WTC11 (cell line): Measurements from ENCODE around the gene MOV10L1. TPM values are rescaled to one million over a fixed set of nuclear protein-coding genes. Genes with fewer than 3 reads are reported as not detected.

Experiments used
- ATAC-seq: fragments of 200-7000 bp; cut with Tn5 transposase; 2 replicates; pipeline ENCODE4 v1.10.0; 2021; ENCODE audit warnings: mild to moderate bottlenecking, moderate library complexity
- CTCF ChIA-PET: fragments of 300-600 bp; sonication (Branson Sonifier 250); formaldehyde crosslinking; loops from one replicate; lab custom pipeline; 2021; ENCODE audit warnings: antibody characterized with exemption; lab: Charles Lee
- POLR2A ChIA-PET: fragments of 350-600 bp; sonication (Branson Sonifier 250); formaldehyde crosslinking; loops from one replicate; lab custom pipeline; 2021; ENCODE audit warnings: antibody characterized with exemption; lab: Charles Lee
- DNase-seq: peaks from one replicate; pipeline ENCODE4 v3.0.0; 2021; ENCODE audit warnings: low spot score
- H3K27ac Mint-ChIP-seq: 2 replicates; pipeline ENCODE4 v1.8.0; 2021; ENCODE audit warnings: mixed read lengths
- H3K27me3 Mint-ChIP-seq: 2 replicates; pipeline ENCODE4 v1.8.0; 2021; ENCODE audit warnings: low read depth, mild to moderate bottlenecking, moderate library complexity, mixed read lengths
- H3K36me3 Mint-ChIP-seq: 2 replicates; pipeline ENCODE4 v1.8.0; 2021; ENCODE audit warnings: mixed read lengths
- H3K4me1 Mint-ChIP-seq: 2 replicates; pipeline ENCODE4 v1.8.0; 2022; ENCODE audit warnings: mixed read lengths
- H3K4me3 Mint-ChIP-seq: 2 replicates; pipeline ENCODE4 v1.8.0; 2021; ENCODE audit warnings: mild to moderate bottlenecking, moderate library complexity, mixed read lengths
- H3K9me3 Mint-ChIP-seq: 2 replicates; pipeline ENCODE4 v1.8.0; 2021; ENCODE audit warnings: mixed read lengths
- AFF4 ChIP-seq: sonication (generic); formaldehyde crosslinking; IDR thresholded peaks from 2 replicates; pipeline ENCODE4 v1.8.1; 2023; ENCODE audit warnings: mild to moderate bottlenecking, missing genetic modification reagents, borderline replicate concordance
- CBFB ChIP-seq: sonication (generic); formaldehyde crosslinking; IDR thresholded peaks from 2 replicates; pipeline ENCODE4 v1.8.1; 2022; ENCODE audit warnings: mild to moderate bottlenecking, low read depth, missing genetic modification reagents
- CREM ChIP-seq: sonication (generic); formaldehyde crosslinking; IDR thresholded peaks from 2 replicates; pipeline ENCODE4 v1.8.1; 2022; ENCODE audit warnings: mild to moderate bottlenecking, missing genetic modification reagents, moderate library complexity
- E2F4 ChIP-seq: sonication (generic); formaldehyde crosslinking; IDR thresholded peaks from 2 replicates; pipeline ENCODE4 v1.8.1; 2022; ENCODE audit warnings: low read depth, mild to moderate bottlenecking, moderate library complexity, missing genetic modification reagents, borderline replicate concordance
- E2F5 ChIP-seq: sonication (generic); formaldehyde crosslinking; IDR thresholded peaks from 2 replicates; pipeline ENCODE4 v1.8.1; 2022; ENCODE audit warnings: mild to moderate bottlenecking, moderate library complexity, missing genetic modification reagents
- EMX1 ChIP-seq: fragments of 250-450 bp; sonication (Bioruptor Pico); IDR thresholded peaks from 2 replicates; pipeline ENCODE4 v1.8.0; 2021; ENCODE audit warnings: mild to moderate bottlenecking
- FOXP4 ChIP-seq: sonication (generic); formaldehyde crosslinking; IDR thresholded peaks from 2 replicates; pipeline ENCODE4 v1.8.0; 2022; ENCODE audit warnings: mild to moderate bottlenecking, missing genetic modification reagents
- GABPB1 ChIP-seq: sonication (generic); formaldehyde crosslinking; IDR thresholded peaks from 2 replicates; pipeline ENCODE4 v1.8.1; 2023; ENCODE audit warnings: mild to moderate bottlenecking, missing genetic modification reagents
- GTF2I ChIP-seq: fragments of 250-450 bp; sonication (Bioruptor Pico); conservative IDR thresholded peaks from 2 replicates; pipeline ENCODE4 v1.4.0; 2021; ENCODE audit warnings: mild to moderate bottlenecking
- HMGA2 ChIP-seq: fragments of 250-450 bp; sonication (Bioruptor Pico); IDR thresholded peaks from 2 replicates; pipeline ENCODE4 v1.4.0; 2021; ENCODE audit warnings: mild to moderate bottlenecking, moderate library complexity
- NFYB ChIP-seq: sonication (generic); formaldehyde crosslinking; conservative IDR thresholded peaks from 2 replicates; pipeline ENCODE4 v1.8.0; 2022; ENCODE audit warnings: low read depth, missing genetic modification reagents
- OVOL2 ChIP-seq: fragments of 250-450 bp; sonication (Bioruptor Pico); IDR thresholded peaks from 2 replicates; pipeline ENCODE4 v1.9.0; 2021; ENCODE audit warnings: mild to moderate bottlenecking, borderline replicate concordance
- RORB ChIP-seq: fragments of 250-450 bp; sonication (Bioruptor Pico); IDR thresholded peaks from 2 replicates; pipeline ENCODE4 v1.9.0; 2021; ENCODE audit warnings: mild to moderate bottlenecking
- TP53 ChIP-seq: sonication (generic); formaldehyde crosslinking; IDR thresholded peaks from 2 replicates; pipeline ENCODE4 v1.8.1; 2023; ENCODE audit warnings: mild to moderate bottlenecking, missing genetic modification reagents
- ZNF219 ChIP-seq: sonication (generic); formaldehyde crosslinking; IDR thresholded peaks from 2 replicates; pipeline ENCODE4 v1.8.0; 2023; ENCODE audit warnings: missing genetic modification reagents, mild to moderate bottlenecking, borderline replicate concordance
- ZNF425 ChIP-seq: fragments of 250-450 bp; sonication (Bioruptor Pico); conservative IDR thresholded peaks from 2 replicates; pipeline ENCODE4 v1.9.0; 2021; ENCODE audit warnings: mild to moderate bottlenecking
- ZNF512 ChIP-seq: sonication (generic); formaldehyde crosslinking; IDR thresholded peaks from 2 replicates; pipeline ENCODE4 v1.8.1; 2022; ENCODE audit warnings: missing genetic modification reagents, borderline replicate concordance
- total RNA-seq: library from RNA; stranded (reverse); gene quantifications from 3 replicates; pipeline ENCODE4 v1.2.3, GENCODE V29; 2021

Gene MOV10L1
- total RNA-seq, 1 experiment from 2014 or later: not detected

DNA sequence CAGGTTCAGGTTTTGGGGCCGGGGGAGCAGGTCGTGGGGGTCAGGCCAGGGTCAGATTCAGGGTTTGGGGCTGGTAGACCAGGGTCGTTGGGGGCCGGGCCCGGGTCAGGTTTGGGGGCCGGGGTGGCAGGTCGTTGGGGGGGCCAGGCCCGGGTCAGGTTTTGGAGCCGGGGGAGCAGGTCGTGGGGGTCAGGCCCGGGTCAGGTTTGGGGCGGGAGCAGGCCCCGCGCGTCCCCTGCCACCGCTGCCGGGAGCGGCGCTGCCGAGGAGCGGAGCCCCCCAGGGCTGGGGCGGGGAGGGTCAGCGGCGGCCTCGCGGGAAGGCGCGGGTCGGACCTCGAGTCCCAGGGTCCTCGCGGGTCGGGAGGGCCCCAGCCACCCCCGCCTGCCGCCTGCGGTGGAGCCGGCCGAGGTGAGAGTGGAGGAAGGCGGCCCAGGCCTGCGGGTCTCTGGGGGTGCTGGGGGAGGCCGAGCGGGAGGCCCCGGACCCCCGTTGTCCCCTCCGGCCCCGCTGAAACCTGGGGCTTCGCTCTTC is 96.4 kb downstream of the MOV10L1 start (continued):
- TF ChIP-seq E2F4 (CRISPR knock-in tag) (no peak), CREM (CRISPR knock-in tag) (no peak), EMX1 (CRISPR knock-in tag) (no peak), RORB (CRISPR knock-in tag) (no peak), FOXP4 (CRISPR knock-in tag) (0 out of 2 replicates have a peak, but pooled peaks have one; percentile 19)

DNA sequence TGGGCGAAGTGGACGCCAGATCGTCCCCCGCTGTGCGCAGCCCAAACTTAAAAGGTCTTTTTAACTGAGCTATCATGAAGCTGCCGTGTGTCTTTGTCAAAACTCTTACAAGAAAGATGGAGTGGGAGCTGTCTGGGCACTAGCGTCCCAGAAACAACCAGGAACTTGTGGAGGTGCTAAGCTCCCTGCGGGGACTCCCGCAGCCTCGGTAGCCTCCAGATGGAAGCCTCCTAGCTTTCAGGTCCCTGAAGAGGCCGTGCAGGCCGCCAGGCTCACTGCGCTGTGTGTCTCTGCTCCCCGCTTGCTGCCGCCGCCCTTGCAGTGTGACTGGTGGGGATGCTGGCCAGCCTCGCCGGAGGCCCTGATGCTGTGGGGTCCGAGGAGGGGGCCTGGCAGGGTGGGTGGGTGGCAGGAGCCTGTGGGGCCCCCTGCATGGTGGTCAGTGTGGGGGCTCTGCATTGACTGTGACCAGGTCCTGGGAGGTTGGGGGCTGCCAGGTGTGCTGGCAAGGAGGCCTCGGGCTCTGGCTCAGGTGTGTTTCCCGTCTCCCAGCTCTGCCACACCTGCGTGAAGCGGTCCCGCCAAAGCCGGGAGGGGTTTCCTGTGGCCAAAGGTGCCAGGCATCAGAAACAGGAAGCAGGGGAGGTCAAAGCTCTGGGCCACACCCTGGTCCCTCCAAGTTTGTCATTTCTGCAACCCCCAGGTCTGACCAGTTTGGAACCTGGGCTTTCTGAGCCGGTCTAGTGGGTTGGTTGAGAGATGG is 97.1 kb downstream of the MOV10L1 start:
- DNase-seq (no peak), ATAC-seq (no peak)
- no peaks in the 10 kb centered on the region; the same call in 1 of the 2 replicates for H3K27me3 Mint-ChIP-seq
- ChIA-PET POLR2A (no interaction called here), CTCF (interaction anchor here (1.1 to 1.6 kb wide), 2 partner anchors 38 to 54 kb away, joined by 4 to 8 read pairs; no protein-coding TSS in a partner anchor)
- H3K4me3 Mint-ChIP-seq: peak overlapping the region; percentile 93
- H3K36me3 Mint-ChIP-seq: no peaks in the 10 kb centered on the region; the same call in 1 of the 2 replicates
- peak overlapping the region; percentile 71; the same call in 1 of the 2 replicates for H3K27ac Mint-ChIP-seq
- H3K9me3 Mint-ChIP-seq: no peaks in the 10 kb centered on the region
- H3K4me1 Mint-ChIP-seq: peaks cover 19% of the 10 kb centered on the region
- TF ChIP-seq ZNF425 (CRISPR knock-in tag) (no peak), FOXP4 (CRISPR knock-in tag) (no peak), HMGA2 (CRISPR knock-in tag) (no peak), CBFB (CRISPR knock-in tag) (no peak), ZNF219 (CRISPR knock-in tag) (no peak), OVOL2 (CRISPR knock-in tag) (no peak), NFYB (CRISPR knock-in tag) (no peak), GTF2I (CRISPR knock-in tag) (no peak), E2F5 (no peak)

DNA sequence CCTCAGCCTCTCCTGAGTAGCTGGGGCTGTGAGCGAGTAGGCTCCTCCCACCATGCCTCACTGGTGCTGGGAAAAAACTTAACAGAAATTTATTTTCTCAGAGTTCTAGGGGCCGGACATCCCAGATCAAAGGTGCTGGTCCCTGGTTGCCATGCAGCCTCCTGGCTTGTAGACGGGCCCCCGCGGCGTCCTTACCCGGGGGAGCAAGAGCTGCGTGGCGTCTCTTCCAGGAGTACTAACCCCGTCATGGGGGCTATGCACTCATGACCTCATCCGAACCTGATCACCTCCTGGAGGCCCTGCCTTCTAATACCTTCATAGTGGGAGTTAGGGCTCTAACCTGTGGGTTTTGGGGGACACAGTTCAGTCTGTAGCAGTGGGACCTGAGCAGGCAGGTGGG is 98.5 kb downstream of the MOV10L1 start:
- POLR2A ChIA-PET: no interaction called here
- Mint-ChIP-seq H3K36me3 (no peaks in the 10 kb centered on the region; the same call in 1 of the 2 replicates), H3K27ac (no peak overlapping the region), H3K4me3 (no peak overlapping the region), H3K4me1 (peaks cover 19% of the 10 kb centered on the region), H3K9me3 (no peaks in the 10 kb centered on the region), H3K27me3 (no peaks in the 10 kb centered on the region; the same call in 1 of the 2 replicates)
- CTCF ChIA-PET: no interaction called here
- no peak for ATAC-seq
- no peak for DNase-seq
- TF ChIP-seq AFF4 (CRISPR knock-in tag) (no peak), TP53 (CRISPR knock-in tag) (no peak), ZNF512 (CRISPR knock-in tag) (no peak), GABPB1 (CRISPR knock-in tag) (no peak)
